Measurements from ENCODE around the gene OTOF.

DNA sequence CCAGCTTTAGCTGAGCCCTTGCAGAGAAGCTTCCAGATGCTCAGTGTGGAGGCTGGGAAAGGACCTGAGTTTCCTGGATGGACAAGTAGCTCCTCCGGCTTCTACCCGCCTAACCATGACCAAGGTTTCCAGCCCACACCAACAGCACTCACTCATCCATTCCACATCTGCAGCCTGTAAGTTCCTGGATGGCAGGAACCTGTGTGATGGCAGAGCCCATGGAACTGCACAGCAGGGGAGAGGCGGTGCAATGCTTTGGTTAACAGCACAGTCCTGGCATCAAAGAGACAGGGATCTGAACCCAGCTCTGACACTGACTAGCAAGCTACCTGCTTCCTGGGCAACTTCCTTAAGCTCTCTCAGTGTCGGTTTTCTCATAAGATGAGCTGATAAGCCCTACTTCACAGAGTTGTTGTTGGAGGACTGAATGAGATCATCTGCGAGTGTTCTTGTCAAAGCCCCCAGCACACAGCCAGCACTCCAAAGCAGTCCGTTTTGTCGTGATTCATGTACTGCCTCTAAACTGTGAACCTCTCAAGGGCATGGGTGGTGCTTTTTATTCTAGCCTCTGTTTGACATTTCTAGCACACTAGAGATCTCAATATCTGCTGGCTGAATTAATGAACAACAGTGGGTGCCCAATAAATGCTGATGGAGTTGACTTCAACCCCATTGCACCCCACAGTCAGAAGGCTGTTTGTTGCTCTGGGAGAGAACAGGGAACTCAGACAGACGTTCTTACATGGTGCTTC lies 41.6 kb upstream of the OTOF start:
- TF ChIP-seq, protein P1, sequence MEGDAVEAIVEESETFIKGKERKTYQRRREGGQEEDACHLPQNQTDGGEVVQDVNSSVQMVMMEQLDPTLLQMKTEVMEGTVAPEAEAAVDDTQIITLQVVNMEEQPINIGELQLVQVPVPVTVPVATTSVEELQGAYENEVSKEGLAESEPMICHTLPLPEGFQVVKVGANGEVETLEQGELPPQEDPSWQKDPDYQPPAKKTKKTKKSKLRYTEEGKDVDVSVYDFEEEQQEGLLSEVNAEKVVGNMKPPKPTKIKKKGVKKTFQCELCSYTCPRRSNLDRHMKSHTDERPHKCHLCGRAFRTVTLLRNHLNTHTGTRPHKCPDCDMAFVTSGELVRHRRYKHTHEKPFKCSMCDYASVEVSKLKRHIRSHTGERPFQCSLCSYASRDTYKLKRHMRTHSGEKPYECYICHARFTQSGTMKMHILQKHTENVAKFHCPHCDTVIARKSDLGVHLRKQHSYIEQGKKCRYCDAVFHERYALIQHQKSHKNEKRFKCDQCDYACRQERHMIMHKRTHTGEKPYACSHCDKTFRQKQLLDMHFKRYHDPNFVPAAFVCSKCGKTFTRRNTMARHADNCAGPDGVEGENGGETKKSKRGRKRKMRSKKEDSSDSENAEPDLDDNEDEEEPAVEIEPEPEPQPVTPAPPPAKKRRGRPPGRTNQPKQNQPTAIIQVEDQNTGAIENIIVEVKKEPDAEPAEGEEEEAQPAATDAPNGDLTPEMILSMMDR (IDR thresholded peaks at IDR 0.05), result no peak
- TF ChIP-seq EZH2phosphoT487 (IDR thresholded peaks at IDR 0.05) (no peak), EZH2 (IDR thresholded peaks at IDR 0.05) (no peak)

All from neural progenitor cell (in vitro differentiated cells).